Measurements from ENCODE around the gene HADHB.
"Not testable (repeated sequence)": the region's sequence is repeated elsewhere in the genome, so short reads cannot be mapped to it uniquely, and the experiment has no call there.

Gene HADHB

GRCh38 chr2:26245231-26245732 is 543 bp downstream of the HADHB start:
- DNase-seq (ENCODE audit: low spot score): peak; percentile 64

GRCh38 chr2:26245810-26246209 is 1.1 kb downstream of the HADHB start:
- DNase-seq (ENCODE audit: low spot score): no peak

GRCh38 chr2:26246818-26247217 is 2.1 kb downstream of the HADHB start:
- no peak for DNase-seq (ENCODE audit: low spot score)

DNA sequence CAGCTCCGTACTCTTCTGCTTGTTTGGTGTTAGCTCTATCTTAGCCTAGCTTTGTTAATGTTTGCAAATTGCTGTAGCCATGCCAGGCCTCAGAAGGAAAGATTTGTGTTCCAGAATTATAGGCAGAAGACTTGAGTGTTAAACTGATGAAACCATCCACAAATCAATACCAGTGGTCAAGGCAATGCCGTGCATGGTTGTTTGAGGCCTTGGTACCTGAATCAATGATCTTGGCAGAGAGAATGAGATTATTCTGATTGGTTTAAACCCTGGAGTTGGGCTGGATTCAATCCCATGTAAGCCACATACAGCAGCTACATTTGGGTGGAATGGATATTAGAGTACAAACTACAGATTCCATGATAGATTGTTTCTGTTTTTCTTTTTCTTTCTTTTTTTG is 4.9 kb downstream of the HADHB start:
- no peak for DNase-seq (ENCODE audit: low spot score)

- peak; percentile 68 for DNase-seq (ENCODE audit: low spot score)
Measured at GRCh38 chr2:26251893-26252292, 7.2 kb downstream of the HADHB start.

DNA sequence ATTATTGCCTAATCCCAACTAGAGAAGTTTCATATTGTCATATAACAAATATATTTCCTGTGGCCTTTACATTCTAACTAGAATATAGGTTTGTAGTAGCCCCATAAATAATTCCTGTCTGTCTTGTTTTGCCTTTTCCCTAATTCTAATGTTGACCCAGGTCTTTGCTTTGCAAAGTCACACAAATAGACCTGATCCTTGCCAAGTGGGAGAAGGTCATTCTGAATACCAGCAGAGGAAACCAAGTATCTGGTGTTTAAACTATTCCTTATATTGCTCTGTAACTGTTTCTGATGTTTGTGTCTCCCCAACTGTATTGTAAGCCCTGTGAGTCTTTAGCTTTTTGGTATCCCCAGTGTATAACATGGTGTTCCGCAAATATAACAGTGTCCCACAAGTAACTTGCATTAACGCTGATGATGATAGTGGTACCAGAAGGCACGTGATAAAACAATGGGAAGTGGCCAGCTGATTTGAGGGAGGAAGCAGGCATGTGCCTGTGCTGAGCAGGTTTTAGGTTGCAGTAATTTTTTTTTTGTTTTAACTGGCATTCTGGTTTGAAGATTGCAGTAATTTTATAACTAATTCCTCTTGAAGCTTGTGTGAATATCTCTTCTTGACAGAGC is 11.1 kb downstream of the HADHB start:
- DNase-seq (ENCODE audit: low spot score): no peak

- DNase-seq (ENCODE audit: low spot score): not testable (repeated sequence)
Measured at GRCh38 chr2:26258836-26259235, 14.1 kb downstream of the HADHB start.

GRCh38 chr2:26268213-26268612 is 23.5 kb downstream of the HADHB start:
- DNase-seq (ENCODE audit: low spot score): no peak

DNA sequence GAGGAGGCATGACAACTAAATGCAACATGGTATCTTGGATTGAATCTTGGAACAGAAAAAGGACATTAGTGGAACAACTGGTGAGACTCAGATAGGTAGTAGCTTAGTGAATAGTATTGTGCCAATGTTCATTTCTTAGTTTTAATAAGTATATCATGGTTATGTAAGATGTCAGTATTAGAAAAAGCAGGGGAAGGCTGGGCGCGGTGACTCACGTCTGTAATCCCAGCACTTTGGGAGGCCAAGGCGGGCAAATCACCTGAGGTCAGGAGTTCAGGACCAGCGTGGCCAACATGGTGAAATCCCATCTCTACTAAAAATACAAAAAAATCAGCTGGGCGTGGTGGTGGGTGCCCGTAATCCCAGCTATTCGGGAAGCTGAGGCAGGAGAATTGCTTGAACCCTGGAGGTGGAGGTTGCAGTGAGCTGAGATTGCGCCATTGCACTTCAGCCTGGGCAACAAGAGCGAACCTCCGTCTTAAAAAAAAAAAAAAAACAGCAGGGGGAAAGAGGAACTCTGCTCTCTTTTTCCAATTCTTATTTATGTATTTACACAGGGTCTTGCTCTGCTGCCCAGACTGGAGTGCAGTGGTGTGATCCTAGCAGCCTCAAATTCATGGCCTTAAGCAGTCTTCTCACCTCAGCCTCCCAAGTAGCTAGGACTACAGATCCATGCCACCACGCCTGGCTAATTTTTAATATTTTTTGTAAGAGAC is 24.1 kb downstream of the HADHB start:
- not testable (repeated sequence) for DNase-seq (ENCODE audit: low spot score)

DNA sequence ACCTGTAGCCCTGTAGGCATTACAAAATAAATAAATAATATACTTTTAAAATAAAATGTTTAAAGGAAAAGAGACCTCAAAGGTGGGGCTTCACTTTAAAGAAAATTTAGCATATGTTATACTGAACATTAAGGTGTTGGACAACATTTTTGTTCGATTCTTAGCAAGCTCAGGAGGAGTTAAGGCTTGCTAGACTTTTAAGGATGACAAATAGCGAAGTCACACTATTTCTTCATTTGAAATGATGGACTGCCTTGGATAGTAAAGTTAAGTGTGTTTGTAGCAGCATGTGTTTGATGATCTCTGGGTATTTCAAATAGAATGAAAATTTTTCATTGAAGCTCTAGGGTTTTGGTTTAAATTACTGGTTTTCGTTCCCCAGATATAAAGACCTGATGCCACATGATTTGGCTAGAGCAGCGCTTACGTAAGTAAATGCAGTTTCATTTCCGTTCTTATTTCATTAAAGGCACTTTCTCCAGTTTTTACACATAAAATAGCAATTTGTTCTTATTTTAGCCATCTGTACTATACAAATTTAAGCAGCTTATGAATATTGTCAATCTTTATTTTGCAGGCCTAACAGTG is 24.9 kb downstream of the HADHB start:
- DNase-seq (ENCODE audit: low spot score): peak; percentile 22

DNA sequence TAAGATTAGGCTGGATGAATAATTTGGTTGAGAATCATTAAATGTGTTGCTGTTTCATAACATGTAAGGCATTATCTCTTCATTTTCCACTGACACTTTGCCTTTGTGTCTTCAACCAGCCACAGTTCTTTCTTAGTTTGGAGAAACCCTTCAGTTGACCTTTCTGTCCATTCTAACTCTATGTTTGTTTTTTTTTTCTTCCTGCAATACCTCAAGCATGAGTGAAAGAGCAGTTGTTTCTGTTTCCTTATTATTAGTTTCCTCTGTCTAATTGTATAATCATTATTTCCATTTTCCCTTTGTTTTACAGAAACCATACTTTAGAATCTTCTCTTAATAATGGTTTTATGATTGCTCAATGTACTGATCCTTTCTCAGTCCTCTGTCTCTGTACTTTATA is 25.6 kb downstream of the HADHB start:
- no peak for DNase-seq (ENCODE audit: low spot score)

DNA sequence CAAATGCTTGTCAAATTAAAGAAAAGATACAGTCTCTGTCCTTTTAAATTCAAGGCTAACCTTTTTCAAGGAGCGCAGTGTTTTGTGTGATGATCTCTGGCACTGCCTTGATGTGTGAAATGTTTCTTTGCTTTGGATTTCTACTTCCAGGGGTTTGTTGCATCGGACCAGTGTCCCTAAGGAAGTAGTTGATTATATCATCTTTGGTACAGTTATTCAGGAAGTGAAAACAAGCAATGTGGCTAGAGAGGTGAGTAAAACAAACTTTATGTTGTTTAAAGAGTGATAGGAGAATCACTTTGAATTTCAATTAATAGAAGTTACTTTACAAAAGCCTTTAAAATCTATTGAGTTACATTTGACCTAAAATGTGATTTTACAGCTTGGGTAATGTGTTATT is 28.8 kb downstream of the HADHB start:
- no peak for DNase-seq (ENCODE audit: low spot score)

DNA sequence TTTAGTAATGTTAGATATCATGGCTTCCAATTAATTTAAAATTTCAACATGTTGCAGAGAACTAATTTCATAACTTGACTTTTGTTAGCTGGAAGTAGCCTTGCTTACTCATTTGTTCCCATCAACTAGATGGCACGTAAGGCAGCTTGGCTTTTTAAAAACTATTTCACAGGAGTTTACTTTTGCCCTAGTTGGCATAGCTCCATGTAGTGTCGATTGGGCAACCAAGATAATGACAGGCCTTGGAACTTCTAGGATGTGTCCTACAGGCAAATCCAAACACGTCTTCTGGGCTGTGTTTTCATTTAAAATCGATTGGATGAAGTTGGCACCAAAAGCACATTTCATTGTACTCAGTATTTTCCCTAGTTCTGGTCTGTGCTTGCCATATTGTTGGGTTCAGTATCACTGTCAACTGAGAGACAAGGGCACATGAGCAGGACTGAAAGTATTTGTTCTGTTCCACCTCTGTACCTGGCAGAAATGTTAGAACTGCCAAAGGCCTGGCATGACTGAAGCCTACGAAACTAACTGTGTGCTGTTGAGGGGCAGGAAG is 29.4 kb downstream of the HADHB start:
- peak; percentile 16 for DNase-seq (ENCODE audit: low spot score)

- DNase-seq (ENCODE audit: low spot score): no peak
Measured at GRCh38 chr2:26276484-26277227, 31.9 kb downstream of the HADHB start.

- no peak for DNase-seq (ENCODE audit: low spot score)
Measured at GRCh38 chr2:26279886-26280285, 35.1 kb downstream of the HADHB start.

DNA sequence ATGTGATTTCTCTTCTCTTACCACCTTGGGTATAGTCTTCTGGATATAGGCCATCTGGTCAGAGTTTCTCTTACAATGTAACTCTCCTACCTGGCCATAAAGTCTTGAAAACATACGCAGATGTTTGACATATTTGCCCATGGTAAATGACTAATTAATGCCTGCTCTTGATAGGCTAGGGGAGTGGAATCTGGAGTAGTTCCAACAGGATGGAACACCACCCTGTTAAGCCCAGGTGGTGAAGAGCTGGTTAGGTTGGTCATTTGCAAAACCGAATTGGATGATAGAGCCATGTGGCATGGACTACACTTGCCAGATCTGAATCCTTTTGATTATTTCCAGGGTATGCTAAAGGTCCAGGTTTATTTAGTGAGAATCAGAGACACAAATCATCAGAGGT is 36.5 kb downstream of the HADHB start:
- no peak for DNase-seq (ENCODE audit: low spot score)

DNA sequence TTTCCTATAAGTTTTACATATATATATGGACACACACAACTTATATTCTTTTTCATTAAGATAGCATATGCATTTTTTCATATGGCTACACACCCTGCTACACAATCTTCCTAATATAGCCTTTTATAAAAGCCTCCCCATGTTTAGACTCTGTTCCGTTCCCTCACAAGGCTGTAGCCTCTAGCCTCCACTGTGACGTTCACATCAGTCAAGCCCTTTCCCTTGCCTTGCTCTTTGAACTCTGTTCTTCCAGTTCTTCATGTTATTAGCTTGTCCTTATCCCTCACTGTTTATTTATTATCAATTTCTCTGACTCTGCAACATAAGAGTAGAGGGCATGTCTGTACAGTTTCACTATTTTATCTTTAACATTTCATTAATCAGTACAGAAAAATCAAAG is 38.9 kb downstream of the HADHB start:
- DNase-seq (ENCODE audit: low spot score): no peak

DNA sequence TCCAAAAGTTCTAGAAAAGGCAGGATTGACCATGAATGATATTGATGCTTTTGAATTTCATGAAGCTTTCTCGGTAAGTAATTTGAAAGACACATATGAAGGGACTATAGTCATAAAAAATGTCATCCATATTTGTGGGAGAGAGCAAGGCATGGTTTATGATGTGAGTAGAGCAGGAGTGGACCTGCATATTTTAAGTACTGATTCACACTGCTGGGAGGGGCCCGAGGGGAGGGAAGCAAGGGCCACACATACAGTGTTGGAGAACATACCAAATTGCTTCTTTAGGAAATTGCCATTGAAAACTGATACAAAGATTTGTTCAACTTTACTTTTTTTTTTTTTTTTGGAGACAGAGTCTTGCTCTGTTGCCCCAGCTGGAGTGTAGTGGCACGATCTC is 39.4 kb downstream of the HADHB start:
- no peak for DNase-seq (ENCODE audit: low spot score)

GRCh38 chr2:26285931-26286330 is 41.2 kb downstream of the HADHB start:
- no peak for DNase-seq (ENCODE audit: low spot score)

- DNase-seq (ENCODE audit: low spot score): no peak
Measured at GRCh38 chr2:26290001-26290400, 45.3 kb downstream of the HADHB start.

- no peak for DNase-seq (ENCODE audit: low spot score)
Measured at GRCh38 chr2:26292646-26293045, 47.9 kb downstream of the HADHB start.

- no peak for DNase-seq (ENCODE audit: low spot score)
Measured at GRCh38 chr2:26295511-26295910, 50.8 kb downstream of the HADHB start.
